Measurements from ENCODE around the gene COL19A1. TPM values are rescaled to one million over a fixed set of nuclear protein-coding genes. Genes with fewer than 3 reads are reported as not detected.

Gene COL19A1
- total RNA-seq, 1 donor from 2014 or later = under 0.01 TPM

- TF ChIP-seq, protein P1, sequence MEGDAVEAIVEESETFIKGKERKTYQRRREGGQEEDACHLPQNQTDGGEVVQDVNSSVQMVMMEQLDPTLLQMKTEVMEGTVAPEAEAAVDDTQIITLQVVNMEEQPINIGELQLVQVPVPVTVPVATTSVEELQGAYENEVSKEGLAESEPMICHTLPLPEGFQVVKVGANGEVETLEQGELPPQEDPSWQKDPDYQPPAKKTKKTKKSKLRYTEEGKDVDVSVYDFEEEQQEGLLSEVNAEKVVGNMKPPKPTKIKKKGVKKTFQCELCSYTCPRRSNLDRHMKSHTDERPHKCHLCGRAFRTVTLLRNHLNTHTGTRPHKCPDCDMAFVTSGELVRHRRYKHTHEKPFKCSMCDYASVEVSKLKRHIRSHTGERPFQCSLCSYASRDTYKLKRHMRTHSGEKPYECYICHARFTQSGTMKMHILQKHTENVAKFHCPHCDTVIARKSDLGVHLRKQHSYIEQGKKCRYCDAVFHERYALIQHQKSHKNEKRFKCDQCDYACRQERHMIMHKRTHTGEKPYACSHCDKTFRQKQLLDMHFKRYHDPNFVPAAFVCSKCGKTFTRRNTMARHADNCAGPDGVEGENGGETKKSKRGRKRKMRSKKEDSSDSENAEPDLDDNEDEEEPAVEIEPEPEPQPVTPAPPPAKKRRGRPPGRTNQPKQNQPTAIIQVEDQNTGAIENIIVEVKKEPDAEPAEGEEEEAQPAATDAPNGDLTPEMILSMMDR (conservative IDR thresholded peaks at IDR 0.05; ENCODE audit: low read depth, low read length) = no peak
- no peak overlapping the region for H3K4me3 ChIP-seq (ENCODE audit: low read depth, low read length)
- DNase-seq (ENCODE audit: low read depth) = no peak
These were observed 252.3 kb downstream of the COL19A1 start for GRCh38 chr6:70118670-70119069.

- TF ChIP-seq, protein P1 (conservative IDR thresholded peaks at IDR 0.05; ENCODE audit: low read depth, low read length) = no peak
- DNase-seq (ENCODE audit: low read depth) = no peak
These were observed 253.0 kb downstream of the COL19A1 start for GRCh38 chr6:70119218-70119835.

DNA sequence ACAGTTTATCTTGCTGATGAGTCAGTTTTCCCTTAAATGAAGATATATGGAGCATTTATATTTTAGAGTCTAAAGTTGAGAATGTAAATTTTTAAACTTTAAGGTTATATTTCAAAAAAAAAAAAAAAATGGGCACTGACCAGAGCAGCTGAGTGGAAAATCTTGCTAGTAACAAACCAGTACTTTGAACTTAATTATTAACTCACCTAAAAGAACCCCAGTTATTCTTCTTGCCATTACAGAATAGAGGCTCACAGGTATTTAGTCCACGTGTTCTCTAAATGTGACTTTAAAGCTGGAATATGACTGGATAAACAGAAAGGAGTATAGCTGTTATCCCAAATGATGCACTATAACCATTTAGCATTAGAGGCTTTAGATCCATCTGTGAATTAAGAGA lies 258.1 kb downstream of the COL19A1 start:
- no peak overlapping the region for H3K4me3 ChIP-seq (ENCODE audit: low read depth, low read length)
- TF ChIP-seq, protein P1 (conservative IDR thresholded peaks at IDR 0.05; ENCODE audit: low read depth, low read length) = no peak
- DNase-seq (ENCODE audit: low read depth) = peak; percentile 36

More at GRCh38 chr6:70119218-70119835, 253.0 kb downstream of the COL19A1 start:
- H3K4me3 ChIP-seq (ENCODE audit: low read depth, low read length) = no peak overlapping the region

- TF ChIP-seq, protein P1 (conservative IDR thresholded peaks at IDR 0.05; ENCODE audit: low read depth, low read length) = no peak
- peak; percentile 72 for DNase-seq (ENCODE audit: low read depth)
- H3K4me3 ChIP-seq (ENCODE audit: low read depth, low read length) = no peak overlapping the region
These were observed 258.7 kb downstream of the COL19A1 start for GRCh38 chr6:70124882-70125545.

GRCh38 chr6:70125602-70126001 lies 259.2 kb downstream of the COL19A1 start:
- no peak for DNase-seq (ENCODE audit: low read depth)
- H3K4me3 ChIP-seq (ENCODE audit: low read depth, low read length) = no peak overlapping the region
- TF ChIP-seq, protein P1 (conservative IDR thresholded peaks at IDR 0.05; ENCODE audit: low read depth, low read length) = no peak

DNA sequence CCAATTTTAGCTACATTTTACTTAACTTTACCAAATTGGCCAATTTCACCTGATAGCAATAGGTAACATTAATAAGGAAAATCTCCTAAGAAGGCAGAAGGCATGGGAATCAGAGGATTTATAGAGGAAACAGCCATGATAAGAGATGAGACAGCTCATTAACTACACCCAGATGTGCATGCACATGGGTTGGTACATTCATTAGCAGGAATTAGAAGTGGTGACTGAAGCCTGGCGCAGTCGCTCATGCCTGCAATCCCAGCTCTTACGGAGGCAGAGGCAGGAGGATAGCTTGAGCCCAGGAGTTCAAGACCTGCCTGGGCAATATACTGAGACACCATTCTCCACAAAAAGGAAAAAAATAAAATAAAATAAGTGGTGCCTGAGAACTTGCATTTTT lies 263.0 kb downstream of the COL19A1 start:
- DNase-seq (ENCODE audit: low read depth) = no peak
- no peak overlapping the region for H3K4me3 ChIP-seq (ENCODE audit: low read depth, low read length)
- TF ChIP-seq, protein P1 (conservative IDR thresholded peaks at IDR 0.05; ENCODE audit: low read depth, low read length) = no peak

- no peak for DNase-seq (ENCODE audit: low read depth)
- TF ChIP-seq, protein P1 (conservative IDR thresholded peaks at IDR 0.05; ENCODE audit: low read depth, low read length) = no peak
These were observed 264.5 kb downstream of the COL19A1 start for GRCh38 chr6:70130865-70131264.

More at GRCh38 chr6:70130865-70131264, 264.5 kb downstream of the COL19A1 start:
- no peak overlapping the region for H3K4me3 ChIP-seq (ENCODE audit: low read depth, low read length)
